ENCODE data around the gene MZT2A.
A peak's percentile ranks its signal among the peaks of the same experiment; 100 is the strongest.
"Not testable (repeated sequence)": the region's sequence is repeated elsewhere in the genome, so short reads cannot be mapped to it uniquely, and the experiment has no call there.

MZT2A gene

DNA sequence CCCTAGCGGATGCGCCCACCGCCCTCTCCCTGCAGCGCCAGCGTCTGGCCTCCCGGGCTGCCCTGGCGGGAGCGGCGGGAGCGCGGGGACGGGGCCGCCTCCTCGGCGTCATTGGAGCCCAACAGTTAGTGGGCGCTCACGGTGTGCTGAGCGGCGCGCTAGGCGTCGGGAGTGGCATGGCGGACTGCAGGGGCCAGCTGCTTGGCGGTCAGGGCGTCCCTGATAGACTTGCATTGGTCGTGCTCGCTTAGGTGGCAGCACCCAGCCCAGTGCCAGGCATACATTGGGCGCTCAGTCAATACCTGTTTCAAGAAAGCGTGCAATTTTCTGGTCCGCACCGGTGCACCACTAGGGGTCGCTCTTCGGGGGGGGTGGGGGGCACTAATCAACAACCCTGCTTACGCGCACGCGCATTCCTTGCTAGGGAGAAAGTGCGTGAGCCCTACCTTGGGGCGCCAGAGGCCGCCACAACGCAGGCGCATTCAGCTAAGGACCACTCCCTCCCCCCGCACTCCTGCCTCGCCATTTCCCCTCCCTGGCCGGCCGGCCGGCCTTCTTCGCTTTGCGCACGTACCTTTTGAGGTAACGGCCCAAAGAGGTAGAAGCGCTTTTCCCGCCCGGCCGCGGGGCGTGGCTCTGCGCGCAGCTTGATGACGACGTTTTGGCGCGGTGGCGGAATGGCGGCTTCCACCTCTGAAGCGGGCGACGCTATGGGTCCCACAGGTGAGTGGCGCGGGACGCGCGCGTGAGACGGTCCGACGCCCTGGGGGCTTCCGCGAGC is 411 bp upstream of the MZT2A start:
- DNase-seq (ENCODE audit: low spot score): peak; percentile 95

DNA sequence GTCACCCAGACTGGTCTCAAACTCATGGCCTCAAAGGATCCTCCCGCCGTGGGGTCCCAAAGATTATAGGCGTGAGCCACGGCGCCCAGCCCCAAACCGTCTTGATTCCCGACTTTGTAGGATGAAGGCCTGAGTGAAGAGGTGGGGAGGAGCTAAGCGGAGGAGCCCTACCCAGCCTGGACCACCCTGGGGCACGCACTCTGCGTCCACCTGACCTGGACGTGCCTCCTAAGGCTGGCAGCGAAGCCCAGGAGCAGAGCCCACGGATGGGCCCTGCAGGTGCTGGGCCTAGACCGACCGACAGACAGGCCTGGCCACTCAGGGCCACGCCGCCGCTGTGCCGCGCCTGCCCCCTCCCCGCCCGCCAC is 744 bp downstream of the MZT2A start:
- not testable (repeated sequence) for DNase-seq (ENCODE audit: low spot score)

DNA sequence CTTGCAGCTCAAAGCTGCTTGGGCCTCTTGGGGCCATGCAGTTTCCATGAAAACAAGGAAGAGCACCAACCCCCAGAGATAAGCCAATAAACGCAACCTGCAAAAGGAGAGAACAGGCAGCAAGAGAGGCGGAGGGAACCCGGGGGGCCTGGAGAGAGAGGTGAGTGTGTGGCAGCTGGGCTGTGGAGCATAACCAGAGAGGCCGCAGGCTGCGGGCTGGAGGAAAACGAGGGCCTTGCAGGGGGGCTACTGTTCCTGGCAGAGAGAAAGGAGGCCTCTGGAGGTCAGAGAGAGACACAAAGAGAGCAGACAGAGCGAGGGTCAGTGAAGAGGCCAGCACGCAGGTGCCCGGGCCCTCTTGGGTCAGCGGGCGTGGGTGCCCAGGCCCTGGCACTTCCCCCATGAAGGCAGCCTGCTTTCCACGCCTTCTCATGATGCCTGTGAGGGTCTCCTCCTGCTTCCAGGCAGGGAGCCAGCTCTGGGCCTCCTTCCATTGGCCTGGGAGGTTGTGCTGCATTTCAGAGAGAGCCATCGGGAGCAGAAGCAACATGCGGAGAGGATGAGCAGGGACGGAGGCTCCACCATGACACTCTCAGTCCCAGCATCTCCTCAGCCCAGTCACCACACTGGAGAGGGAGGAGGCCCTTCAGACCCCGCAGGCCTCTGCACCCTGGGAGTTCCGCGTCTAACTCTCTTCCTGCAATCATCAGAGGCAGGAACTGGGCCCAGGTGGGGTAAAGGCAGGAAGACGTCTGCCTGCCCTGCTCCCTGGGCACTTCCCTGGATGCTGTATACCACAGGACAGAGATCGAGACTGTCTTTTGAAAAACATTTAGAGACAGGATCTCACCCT is 1.4 kb downstream of the MZT2A start:
- not testable (repeated sequence) for DNase-seq (ENCODE audit: low spot score)

DNA sequence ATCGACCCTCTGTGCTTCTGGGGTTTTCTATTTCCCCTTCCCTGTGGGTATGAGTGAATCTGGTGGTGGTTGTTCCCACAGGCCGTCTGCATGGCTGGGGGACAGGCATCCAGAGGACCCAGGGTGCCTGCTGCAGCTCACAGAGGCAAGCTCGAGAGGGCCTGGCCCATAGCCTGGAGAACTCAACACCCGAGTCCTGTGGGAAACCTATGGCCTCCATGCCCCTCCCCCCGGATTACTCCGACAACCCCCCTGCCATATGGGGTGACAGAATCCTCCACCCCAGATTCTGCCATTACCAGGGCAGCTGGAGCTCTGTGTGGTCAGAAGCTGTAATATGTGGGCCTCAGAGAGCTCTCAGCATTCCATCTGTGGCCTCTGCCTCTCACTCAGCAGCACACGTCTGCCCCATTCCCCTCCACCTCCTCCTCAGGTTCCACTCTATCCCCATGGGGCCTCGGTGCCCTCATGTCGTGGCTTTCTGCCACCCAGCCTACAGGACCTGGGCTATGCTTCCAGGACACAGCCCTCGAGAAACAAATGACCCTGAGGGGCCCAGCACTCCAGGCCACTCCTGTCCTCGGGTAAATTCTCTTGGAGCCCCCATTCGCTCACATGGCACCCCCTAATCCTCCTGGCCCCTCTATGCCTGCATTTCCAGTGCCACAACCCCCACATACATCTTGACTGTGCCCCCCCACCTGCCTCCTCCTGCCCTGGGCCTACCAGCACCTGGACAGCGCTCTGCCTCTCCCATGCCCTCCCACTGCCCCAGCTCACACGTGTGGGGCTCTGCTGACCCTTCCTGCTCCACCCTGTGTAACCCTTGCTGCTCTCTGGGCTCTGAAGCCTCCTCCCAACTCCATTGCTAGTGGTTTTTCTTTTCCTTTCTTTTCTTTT is 3.6 kb downstream of the MZT2A start:
- no peak for DNase-seq (ENCODE audit: low spot score)

DNA sequence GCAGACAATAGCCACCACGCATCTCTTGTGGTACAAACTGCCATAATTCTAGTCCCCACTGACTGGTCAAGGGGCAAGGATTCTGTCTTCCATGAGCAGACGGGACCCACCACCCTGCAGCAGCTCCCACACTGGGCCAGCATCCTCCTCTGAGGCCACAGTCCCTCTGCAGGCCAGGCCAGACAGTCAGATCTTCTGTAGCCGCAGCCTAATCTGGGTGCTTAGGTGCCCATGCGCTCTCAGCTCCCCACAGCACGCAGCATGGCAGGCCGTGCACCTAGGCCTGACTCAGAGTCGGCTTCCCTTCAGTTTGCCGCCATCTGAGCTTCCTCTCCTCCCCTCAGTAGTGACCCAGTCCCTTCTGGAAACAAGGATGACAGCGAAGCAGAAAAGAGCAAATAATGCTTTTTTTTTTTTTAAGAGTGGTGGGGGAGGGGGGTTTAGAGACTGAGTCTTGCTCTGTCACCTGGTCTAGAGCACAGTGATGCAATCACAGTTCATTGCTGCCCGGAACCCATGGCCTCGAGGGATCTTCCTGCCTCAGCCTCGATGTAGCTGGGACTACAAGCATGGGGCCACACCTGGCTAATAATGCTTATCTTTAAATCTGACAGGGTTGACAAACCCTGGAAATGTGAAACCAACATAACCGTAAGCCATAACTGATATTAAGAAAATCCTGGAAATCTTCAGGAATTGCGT is 5.8 kb downstream of the MZT2A start:
- DNase-seq (ENCODE audit: low spot score): not testable (repeated sequence)

DNA sequence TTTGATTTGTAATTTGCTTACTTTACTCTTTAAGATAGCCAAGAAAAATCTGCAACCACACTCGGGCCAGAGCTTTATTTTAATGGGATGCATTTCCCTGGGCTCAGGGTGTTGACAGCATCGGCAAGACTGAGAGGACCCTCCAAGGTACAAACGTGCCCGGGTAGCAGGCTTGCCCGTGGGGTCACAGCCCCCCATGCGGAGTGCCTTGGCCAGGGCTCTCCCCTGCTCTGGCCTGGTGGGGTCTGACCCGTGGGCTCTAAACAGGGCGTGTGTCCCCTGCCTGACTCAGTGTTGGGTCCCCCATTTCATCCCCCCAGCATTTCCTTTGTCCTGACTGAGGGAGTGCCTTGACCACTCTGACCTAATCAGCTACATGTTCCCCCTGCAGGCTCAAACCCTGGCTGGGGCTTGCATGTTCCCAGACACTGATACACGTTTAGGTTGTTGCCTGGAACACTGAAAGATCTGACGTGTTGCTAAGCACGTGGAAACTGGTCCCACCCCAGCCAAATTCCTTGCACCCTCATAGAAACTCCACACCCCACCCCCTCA is 7.2 kb downstream of the MZT2A start:
- DNase-seq (ENCODE audit: low spot score): not testable (repeated sequence)

DNA sequence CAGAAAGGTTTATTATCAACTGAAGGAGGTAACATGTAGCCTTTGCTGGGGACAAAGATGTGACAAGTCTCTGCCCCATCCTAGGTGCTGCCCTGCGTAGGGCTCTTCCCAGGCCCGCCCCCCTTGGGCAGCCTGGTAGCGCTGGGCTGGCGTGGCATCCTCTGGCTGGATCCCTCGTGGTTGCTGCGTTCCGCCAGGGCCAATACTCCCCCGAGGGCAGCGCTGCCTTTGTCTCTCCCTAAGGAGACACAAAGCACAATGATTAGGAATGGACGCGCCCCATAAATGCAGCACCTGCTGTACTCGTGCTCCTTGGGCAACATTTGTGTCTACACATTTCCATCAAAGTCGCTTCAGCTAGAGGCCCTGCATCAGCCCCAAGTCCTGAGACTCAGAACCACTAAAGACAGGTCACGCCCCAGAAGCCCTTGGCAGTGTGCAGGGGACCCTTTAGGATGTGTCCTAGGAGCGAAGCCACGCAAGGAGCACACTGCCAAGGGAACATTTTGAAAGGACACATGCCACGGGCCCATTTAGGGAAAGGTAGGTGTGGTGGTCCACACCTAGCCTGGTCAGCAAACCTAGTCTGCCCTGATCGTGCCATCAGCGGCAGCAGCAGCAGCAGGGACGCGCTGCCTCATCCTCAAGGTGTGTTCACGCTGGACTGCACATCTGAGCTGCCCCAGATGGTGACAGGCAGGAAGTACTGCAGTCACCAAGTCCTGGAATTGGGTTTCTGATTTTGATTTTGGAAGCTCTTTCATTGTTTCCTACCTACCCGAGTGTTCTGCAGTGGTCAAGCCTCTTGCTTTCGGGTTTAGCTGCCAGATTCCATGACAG is 8.0 kb downstream of the MZT2A start:
- not testable (repeated sequence) for DNase-seq (ENCODE audit: low spot score)

DNA sequence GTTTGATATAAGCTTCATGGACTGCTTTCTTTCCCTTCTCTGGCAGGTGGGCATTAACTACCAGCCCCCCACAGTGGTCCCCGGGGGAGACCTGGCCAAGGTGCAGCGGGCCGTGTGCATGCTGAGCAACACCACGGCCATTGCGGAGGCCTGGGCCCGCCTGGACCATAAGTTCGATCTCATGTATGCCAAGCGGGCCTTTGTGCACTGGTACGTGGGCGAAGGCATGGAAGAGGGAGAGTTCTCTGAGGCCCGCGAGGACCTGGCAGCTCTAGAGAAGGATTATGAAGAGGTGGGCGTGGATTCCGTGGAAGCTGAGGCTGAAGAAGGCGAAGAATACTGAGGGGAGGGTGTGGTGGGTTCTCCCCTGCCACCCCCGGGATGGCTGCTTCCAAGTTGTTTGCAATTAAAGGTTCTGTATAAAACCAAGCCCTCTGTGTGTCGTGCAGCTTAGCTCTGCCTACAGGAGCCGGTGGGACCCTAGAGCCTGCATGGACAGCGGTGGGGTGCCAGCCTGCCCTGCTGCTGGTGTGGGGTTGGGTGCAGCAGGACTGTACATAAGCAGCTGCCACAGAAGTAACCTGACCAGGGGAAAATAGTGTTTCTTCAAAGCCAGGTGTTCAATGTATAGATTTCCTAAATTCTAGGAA is 9.6 kb downstream of the MZT2A start:
- DNase-seq (ENCODE audit: low spot score): not testable (repeated sequence)

DNA sequence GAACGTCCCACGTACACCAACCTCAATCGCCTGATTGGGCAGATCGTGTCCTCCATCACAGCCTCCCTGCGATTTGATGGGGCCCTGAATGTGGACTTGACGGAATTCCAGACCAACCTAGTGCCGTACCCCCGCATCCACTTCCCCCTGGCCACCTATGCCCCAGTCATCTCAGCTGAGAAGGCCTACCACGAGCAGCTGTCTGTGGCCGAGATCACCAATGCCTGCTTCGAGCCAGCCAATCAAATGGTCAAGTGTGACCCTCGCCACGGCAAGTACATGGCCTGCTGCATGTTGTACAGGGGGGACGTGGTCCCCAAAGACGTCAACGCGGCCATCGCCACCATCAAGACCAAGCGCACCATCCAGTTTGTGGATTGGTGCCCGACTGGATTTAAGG is 11.8 kb downstream of the MZT2A start:
- DNase-seq (ENCODE audit: low spot score): not testable (repeated sequence)

DNA sequence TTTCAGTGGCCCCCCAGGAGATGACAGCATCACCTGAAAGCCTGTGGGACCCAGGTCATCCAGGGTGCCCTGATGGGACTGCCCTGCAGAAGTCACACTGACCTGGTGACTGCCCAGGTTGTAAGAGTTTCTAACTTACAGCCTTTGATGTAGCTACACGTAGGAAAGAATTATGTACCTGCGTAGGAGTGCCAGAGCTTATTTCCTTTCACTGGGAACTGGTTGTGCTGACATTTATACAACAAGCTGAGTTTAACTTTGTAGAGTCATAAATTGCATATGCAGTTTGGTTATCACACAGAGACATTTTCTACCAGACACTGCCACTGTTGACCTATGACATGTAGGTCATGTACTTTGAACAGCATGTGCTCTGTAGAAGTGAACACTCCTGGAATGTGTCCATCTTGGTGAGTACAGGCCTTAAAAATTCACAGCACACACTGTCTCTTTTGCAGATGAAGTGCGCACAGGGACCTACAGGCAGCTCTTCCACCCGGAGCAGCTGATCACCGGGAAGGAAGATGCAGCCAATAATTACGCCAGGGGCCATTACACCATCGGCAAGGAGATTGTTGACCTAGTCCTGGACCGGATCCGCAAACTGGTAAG is 13.2 kb downstream of the MZT2A start:
- DNase-seq (ENCODE audit: low spot score): not testable (repeated sequence)

DNA sequence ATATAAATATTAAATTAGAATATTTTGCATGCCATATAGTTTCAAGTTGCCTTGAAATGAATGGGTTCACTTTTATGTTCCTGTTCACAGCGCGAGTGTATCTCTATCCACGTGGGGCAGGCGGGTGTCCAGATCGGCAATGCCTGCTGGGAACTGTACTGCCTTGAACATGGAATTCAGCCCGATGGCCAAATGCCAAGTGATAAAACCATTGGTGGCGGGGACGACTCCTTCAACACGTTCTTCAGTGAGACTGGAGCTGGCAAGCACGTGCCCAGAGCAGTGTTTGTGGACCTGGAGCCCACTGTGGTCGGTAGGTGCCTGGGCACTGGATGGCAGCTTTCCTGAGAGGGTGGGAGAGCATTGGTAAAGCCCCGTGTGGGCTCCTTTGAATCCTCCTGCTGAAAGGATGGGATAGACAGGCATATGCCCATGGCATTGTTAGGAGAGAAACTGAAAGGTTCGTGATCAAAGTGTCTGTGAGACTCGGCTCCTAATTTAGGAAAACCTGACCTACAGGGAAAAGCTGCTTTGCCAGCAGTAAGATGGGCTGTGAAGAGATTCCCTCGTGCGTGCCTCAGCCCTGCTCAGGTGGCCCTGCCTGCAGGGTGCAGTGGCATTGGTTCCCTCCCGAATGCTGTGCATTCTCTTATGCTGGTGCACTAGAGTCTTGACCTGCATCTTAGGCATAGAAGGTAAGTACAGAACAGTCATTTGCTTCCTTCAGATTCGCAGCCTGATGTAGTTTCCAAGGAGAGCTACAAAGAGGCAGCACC is 13.9 kb downstream of the MZT2A start:
- not testable (repeated sequence) for DNase-seq (ENCODE audit: low spot score)

DNA sequence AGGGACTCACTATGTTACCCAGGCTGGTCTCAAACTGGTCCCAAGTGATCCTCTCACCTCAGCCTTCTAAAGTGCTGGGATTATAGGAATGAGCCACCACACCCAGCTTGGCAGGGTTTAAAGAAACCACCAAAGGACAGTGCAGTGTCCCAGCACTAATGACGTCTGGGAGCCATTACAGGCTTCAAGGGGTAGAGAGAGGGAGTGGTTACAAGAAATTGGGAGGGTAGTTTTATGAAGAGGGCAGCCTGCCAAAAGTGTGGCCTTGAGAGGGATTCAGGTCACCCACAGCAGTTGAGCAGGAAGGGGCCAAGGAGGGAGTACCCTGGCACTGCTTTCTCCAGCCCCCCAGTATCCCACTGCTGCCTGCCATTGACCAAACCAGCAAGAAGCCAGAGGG is 15.0 kb downstream of the MZT2A start:
- DNase-seq (ENCODE audit: low spot score): not testable (repeated sequence)

DNA sequence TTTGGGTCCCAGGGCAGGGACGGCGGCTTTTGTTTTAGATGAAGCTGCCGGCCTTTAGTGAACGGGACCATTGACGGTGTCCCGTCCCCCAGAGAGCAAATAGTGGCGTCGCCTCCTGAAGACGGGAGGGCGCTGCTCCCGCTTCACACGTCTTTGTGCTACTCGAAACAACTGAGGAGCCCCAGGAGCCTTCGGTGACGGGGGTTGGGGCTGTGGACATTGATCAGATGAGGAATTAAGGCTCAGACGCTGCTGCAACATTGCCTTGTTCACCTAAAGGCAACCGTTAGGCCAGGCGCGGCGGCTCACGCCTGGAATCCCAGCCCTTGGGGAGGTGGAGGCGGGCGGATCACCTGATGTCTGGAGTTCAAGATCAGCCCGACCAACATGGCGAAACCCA is 15.8 kb downstream of the MZT2A start:
- DNase-seq (ENCODE audit: low spot score): not testable (repeated sequence)

DNA sequence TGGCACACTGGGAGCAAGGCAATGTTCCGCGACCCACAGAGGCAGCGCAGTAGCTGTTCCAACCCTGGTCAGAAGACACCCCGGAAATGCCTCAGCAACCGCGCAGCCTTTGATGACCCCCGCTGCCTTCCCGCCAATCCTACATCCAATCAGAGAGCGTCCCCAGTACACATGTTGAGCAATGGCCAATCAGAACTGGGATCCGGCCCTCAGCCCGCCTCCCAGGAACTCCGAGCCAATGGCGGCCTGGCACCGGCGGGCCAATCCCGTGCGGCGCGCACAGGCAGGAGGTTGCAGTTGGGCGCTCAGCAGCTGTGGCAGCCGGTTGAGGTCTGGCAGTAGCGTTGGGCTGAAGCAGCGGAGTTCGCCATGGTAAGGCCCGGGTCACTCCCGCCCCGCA is 16.4 kb downstream of the MZT2A start, which contains the start of gene TUBA3D:
TSS of gene TUBA3D (plus strand) at position 289 of the 400 bp plus-strand sequence. CDS start at position 370, 81 bp downstream.
- no peak for DNase-seq (ENCODE audit: low spot score)

DNA sequence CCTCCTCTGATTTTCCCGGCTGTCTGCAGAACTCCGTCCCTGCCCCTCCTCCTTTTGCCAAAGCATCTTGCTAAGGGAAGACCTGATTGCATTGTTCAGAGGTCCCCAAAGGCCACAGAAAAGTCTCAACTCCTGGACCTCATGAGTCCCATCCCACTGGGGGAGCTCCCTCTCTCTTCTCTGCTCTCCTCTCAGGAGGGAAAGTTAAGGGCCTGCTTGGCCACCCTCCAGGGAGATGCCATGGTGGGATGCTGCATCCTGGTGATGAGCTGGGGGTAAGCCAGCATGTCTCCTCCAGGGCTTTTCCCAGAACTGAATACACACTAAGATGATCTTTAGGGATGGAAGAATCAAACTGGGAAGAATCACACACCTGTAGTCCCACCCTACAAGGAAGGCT is 18.9 kb downstream of the MZT2A start:
- not testable (repeated sequence) for DNase-seq (ENCODE audit: low spot score)

DNA sequence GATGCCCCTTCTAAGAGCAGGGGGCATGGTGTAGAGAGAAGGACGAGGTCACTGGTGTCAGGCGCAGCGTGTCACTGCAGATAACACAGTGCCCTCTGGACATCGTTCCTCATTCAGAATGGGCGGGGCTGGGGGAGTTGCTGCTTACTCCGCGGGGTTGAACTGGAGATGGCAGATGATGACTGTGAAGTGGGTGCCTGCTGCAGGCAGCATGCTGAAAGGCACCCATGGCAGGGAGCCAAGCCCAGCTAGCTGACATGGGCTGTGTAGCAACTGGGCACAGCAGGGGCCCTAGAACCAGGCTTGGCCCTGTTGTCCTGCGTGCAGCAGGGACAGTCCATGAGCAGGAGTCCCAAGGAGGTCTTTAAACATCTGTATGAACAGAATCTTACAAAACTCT is 20.6 kb downstream of the MZT2A start:
- not testable (repeated sequence) for DNase-seq (ENCODE audit: low spot score)

DNA sequence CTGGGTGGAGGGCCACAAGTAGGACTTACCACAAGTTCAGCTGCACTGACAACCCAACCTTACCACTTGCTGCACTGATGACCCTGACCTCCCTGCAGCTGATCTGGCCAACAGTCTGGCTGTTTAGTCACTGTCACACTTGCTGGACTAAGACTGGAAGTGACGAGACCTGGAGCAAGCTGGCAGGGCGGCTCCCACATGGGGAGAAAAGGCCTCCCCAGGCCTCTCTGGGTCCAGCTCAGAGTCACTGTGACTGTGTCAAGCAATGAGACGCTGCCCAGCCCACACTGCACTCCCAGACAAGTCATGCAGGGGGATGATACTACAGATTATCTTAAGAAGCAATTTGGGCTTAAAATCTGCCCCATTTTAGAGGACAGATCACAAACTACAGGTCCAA is 21.3 kb downstream of the MZT2A start:
- DNase-seq (ENCODE audit: low spot score): not testable (repeated sequence)

DNA sequence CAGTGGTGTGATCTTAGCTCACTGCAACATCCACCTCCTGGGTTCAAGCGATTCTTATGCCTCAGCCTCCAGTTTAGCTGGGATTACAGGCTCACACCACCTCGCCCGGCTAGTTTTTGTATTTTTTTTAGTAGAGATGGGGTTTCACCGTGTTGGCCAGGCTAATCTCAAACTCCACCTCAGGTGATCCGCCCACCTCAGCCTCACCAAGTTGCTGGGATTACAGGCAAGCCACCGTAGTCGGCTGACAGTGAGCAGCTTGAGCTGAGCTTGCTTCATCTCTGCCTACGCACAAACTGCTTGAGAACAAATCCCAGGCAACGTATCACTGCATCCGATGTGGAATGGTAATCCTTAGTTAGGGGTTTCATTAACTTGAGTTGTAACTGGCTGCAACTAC is 24.5 kb downstream of the MZT2A start:
- DNase-seq (ENCODE audit: low spot score): not testable (repeated sequence)

Data from SW480 (cell line).